Endothelial cell of hepatic sinusoid (primary cell): ENCODE data around the gene TYMS.
"Not testable (repeated sequence)": the region's sequence is repeated elsewhere in the genome, so short reads cannot be mapped to it uniquely, and the experiment has no call there.

ENCODE experiments used
- in situ Hi-C: cut with HindIII; loops from 2 replicates; pipeline ENCODE4 v1.10.0; 2017; ENCODE audit warnings: low sequenced_read_pairs

The TYMS gene

GRCh38 chr18:676736-677135 is 19.3 kb downstream of the TYMS start:
- in situ Hi-C loops: no loop called here

GRCh38 chr18:677145-677544 is 19.7 kb downstream of the TYMS start:
- in situ Hi-C loops: no loop called here

GRCh38 chr18:677951-678381 is 20.5 kb downstream of the TYMS start:
- in situ Hi-C loops: no loop called here

- in situ Hi-C loops: no loop called here
Observed at GRCh38 chr18:678482-679182, 21.2 kb downstream of the TYMS start.

- in situ Hi-C loops: no loop called here
Observed at GRCh38 chr18:679516-679915, 22.1 kb downstream of the TYMS start.

- in situ Hi-C loops: no loop called here
Observed at GRCh38 chr18:680392-680791, 22.9 kb downstream of the TYMS start.

- in situ Hi-C loops: no loop called here
Observed at GRCh38 chr18:681985-682384, 24.5 kb downstream of the TYMS start.

GRCh38 chr18:682416-682815 is 25.0 kb downstream of the TYMS start:
- in situ Hi-C loops: not testable (repeated sequence)

GRCh38 chr18:682833-683232 is 25.4 kb downstream of the TYMS start:
- in situ Hi-C loops: no loop called here

- in situ Hi-C loops: no loop called here
Observed at GRCh38 chr18:683531-683930, 26.1 kb downstream of the TYMS start.

GRCh38 chr18:685438-685837 is 28.0 kb downstream of the TYMS start:
- in situ Hi-C loops: no loop called here

- in situ Hi-C loops: no loop called here
Observed at GRCh38 chr18:686339-687111, 29.1 kb downstream of the TYMS start.

GRCh38 chr18:688323-688722 is 30.9 kb downstream of the TYMS start:
- in situ Hi-C loops: no loop called here

GRCh38 chr18:692824-693223 is 35.4 kb downstream of the TYMS start:
- in situ Hi-C loops: no loop called here

GRCh38 chr18:693466-694187 is 36.2 kb downstream of the TYMS start:
- in situ Hi-C loops: no loop called here

- in situ Hi-C loops: no loop called here
Observed at GRCh38 chr18:697012-697411, 39.6 kb downstream of the TYMS start.

GRCh38 chr18:697800-698199 is 40.3 kb downstream of the TYMS start:
- in situ Hi-C loops: no loop called here

- in situ Hi-C loops: no loop called here
Observed at GRCh38 chr18:703213-703967, 45.9 kb downstream of the TYMS start.

- in situ Hi-C loops: loop anchor here (5.0 kb wide), 1 partner anchor 44 kb away; no protein-coding TSS in a partner anchor
Observed at GRCh38 chr18:706405-706804, 49.0 kb downstream of the TYMS start.

GRCh38 chr18:708096-708495 is 50.6 kb downstream of the TYMS start:
- in situ Hi-C loops: loop anchor here (5.0 kb wide), 1 partner anchor 46 kb away; no protein-coding TSS in a partner anchor

GRCh38 chr18:709771-710170 is 52.3 kb downstream of the TYMS start:
- in situ Hi-C loops: loop anchor here (5.0 kb wide), 1 partner anchor 47 kb away; no protein-coding TSS in a partner anchor
